HG03354 (cell line): ENCODE results near the gene GPR52.

Experiments
- ATAC-seq: cut with Tn5 transposase; IDR thresholded peaks from one replicate; pipeline ENCODE4 v1.9.1; 2021; ENCODE audit warnings: mild to moderate bottlenecking; ENCODE audit not compliant: unreplicated experiment, poor library complexity, severe bottlenecking

The GPR52 gene

DNA sequence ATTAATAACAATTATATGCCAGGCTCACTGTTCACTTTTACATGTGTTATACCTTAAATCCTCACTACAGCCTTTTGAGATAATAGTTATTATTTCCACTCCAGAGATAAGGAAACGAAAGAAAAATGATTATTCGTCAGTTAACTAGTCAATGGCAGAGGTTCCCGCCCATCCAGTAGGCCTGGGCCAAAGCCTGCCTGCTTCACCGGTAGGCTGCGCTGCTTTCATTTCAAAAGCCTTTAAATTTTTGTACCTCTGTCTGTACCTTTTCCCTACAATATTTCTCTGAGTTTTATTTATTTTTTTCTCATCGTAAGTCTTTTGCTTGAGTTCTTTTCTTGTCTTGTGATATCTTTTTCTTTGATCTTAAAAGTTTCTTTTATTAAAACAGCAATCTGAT lies 3.6 kb downstream of the GPR52 start:
- no peak for ATAC-seq

- no peak for ATAC-seq
Measured at GRCh38 chr1:174465855-174466254, 18.1 kb downstream of the GPR52 start.

DNA sequence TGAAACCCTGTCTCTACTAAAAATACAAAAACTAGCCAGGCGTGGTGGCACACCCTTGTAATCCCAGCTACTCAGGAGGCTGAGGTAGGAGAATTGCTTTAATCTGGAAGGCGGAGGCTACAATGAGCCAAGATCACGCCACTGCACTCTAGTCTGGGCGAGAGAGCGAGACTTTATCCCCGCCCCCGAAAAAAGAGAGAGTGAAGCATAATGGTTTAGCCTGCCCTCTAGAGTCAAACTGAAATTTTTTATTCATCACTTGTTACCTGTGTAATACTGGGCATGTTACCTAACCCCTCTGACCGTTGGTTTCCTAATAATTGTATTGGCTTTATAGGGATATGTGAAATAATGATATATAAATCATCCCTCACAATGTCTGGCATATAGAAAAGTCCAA lies 18.8 kb downstream of the GPR52 start:
- no peak for ATAC-seq

GRCh38 chr1:174469052-174469451 lies 21.3 kb downstream of the GPR52 start:
- ATAC-seq = no peak

DNA sequence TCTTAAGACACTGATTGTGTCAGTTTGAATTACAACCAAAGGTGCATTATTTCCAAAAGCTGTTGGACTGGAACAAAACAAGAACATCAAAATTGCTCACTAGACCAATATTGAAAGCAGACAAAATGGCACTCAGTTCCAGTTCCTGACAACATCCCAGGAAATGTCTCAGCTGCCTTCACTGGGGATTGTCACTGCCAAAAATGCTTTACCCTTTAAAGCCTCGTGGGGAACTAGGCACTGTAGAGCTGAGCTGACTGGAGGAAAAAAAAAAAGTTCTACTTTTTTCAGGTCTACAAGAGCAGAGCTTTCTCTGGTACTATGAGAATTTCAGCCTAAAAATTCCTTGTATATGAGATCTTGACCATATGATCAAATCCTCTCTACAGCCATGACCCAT lies 21.9 kb downstream of the GPR52 start:
- no peak for ATAC-seq

DNA sequence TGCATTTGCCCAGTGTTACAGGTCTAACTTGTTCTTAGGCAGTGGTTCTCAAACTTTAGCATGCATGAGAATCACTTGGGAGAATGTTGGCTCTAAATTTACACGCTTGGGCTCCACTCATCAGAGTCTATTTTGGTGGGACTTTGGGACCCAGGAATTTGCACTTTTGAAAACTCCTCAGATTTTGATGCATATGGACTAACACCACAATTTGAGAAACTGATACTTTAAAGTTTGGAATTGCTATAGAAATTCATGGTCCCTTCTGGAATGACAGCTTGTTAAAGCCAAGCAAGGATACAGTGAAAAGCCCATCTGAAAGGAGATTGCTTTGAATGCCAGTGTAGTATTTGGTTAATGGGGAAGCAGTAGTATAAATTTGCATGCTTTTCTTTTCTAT lies 31.5 kb downstream of the GPR52 start:
- no peak for ATAC-seq

GRCh38 chr1:174480324-174480723 lies 32.6 kb downstream of the GPR52 start:
- ATAC-seq = no peak

DNA sequence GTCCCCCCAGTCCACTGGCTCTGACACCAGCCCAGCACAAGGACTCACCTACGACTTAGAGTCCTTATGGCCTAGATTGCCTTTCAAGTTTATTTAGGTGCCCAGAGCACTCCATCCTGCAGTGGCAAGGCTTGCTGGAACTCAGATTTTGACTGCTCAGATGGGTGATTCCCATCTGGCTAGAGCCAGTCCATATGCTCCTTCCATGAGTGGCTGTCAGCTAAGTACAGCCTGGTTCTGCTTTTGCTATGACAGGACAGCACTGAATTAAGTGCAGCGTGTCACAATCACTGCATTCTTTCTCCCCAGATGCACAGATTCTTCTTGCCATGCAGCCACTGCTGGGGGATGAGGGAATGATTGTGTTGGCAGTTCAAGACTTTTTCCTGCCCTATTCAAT lies 43.8 kb downstream of the GPR52 start:
- ATAC-seq = no peak

GRCh38 chr1:174497478-174497877 lies 49.7 kb downstream of the GPR52 start:
- ATAC-seq = no peak
